ENCODE results near the gene PDZD4.

PDZD4 gene

DNA sequence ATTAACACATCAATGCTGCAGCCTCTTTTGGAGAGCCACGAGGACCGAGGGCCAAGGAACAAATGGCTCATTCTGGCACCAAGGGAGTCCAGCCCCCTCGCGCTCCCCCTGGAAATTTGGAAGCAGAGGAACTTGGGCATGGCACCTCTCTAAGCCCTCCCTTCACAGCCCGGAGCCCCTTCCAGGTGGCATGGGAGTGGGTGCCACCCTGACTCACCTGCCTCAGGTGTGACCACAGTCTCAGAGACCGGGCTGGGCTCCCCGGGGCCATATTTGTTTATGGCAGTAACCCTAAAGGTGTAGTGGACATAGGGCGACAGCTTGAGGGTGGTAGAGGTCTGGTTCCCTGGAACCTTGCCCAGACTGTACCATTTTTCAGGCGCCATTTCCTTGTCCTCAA lies 36.8 kb upstream of the PDZD4 start:
- no peak for DNase-seq (ENCODE audit: low spot score)

DNA sequence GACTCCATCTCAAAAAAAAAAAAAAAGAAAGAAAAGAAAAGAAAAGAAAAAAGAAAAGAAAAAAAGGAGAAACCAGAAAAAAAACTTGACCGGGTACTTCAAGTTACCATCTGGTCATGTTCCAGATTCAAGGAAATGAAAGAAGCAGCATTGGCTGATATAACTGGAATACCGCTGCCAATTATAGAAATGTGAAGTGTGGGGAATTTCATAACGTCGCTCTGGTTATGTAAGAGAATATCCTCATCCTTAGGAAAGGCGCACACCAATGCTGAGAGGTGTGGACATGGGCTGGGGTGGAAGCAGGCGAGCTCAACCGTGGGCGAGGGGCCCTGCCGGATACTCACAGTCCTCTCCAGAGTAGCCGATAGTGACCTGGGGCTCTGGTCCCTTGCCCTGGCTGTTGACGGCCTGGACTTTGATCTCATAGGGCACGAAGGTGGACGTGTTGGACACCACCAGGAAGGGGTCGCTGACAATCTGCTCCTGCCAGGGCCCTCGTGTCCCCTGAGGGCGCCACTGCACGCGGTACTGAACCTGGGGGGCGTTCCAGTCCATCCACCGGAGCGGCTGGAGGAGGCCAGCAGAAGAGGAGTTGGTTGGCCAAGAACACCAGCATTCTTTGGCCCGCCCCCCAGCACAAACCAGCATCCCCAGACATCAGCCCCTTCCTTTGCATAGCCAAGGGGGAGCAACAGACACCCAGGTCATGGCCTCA lies 36.1 kb upstream of the PDZD4 start:
- no peak for DNase-seq (ENCODE audit: low spot score)

DNA sequence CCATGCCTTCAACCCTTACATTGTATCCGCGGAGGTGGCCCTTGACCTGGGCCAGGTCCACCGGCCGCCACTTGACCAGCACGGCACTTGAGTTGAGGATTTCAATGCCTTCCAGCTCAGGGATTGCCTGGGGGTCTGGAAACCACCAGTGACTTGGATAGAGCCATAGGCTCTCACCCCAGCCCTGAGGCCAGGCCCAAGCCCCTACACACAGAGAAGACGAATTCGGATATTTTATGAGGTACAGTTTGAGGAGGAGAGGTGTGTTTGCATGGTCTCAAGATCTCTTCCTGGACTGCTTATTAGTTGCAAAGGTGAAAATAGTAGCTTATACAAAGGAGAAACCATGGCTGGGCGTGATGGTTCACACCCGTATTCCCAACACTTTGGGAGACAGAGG lies 35.3 kb upstream of the PDZD4 start:
- DNase-seq (ENCODE audit: low spot score), result no peak

DNA sequence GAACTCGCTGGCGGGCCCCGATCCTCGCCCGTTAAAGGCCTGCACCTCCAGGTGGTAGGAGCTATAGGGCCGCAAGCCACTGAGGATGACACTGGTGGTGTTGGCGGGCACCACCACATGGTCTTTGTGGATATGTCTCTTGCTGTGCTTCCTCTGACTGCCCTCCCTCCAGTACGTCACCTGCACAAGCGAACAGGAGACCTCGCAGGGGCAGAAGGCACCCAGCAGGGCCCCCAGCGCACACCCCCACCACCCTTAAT lies 34.9 kb upstream of the PDZD4 start:
- no peak for DNase-seq (ENCODE audit: low spot score)

DNA sequence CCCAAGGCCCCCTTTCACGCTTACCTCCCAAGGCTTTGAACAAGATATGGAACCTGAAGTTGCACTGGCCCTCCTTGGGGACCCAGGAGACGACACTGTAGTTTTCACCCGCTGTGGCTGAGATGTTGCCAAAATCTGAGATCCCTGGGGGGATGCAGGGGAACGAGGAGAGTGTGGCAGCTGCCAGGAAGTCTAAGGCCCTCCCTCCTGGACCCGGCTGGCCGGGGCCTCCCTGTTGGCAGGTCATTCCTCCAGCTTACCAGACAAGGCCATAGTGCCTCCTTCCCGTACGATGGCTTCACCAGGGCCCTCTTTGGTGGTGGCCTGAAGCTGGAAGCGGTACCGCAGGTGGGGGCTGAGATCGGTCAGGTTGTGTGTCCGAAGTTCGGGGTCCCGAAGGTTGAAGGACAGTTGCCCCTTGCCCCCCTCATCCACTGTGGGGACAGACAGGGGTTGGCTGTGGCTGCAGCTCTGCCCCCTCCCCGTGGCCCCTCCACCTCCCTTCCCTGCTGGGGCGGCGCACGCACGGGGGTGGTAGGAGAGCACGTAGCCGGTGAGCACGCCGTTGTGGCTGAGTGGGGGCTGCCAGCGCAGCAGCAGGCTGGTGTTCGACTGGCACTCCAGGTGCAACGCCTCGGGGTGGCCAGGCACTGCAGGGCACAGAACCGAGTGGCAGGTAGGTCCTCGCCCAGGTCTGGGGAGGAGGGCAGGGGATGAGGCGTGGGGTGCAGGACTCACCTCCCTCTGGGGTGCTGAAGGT lies 34.4 kb upstream of the PDZD4 start:
- DNase-seq (ENCODE audit: low spot score), result no peak

DNA sequence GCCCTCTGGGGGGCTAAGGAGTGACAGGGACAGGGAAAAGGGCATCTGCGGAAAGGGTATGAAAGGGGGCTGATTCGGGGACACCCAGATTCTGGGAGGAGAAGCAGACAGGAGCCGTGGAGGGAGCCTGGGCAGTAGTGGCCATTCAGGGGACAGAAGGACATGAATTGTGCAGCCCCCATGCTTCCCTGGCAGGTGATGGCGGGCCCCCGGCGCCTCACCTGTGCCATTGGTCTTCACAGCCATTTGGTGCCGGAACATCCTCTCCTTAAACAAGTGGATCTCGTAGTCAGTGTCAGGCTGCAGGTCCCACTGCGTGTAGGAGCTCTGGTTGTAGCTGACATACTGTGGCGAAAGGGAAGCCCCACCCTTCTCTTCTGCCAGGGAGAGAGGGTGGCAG lies 33.8 kb upstream of the PDZD4 start:
- no peak for DNase-seq (ENCODE audit: low spot score)

DNA sequence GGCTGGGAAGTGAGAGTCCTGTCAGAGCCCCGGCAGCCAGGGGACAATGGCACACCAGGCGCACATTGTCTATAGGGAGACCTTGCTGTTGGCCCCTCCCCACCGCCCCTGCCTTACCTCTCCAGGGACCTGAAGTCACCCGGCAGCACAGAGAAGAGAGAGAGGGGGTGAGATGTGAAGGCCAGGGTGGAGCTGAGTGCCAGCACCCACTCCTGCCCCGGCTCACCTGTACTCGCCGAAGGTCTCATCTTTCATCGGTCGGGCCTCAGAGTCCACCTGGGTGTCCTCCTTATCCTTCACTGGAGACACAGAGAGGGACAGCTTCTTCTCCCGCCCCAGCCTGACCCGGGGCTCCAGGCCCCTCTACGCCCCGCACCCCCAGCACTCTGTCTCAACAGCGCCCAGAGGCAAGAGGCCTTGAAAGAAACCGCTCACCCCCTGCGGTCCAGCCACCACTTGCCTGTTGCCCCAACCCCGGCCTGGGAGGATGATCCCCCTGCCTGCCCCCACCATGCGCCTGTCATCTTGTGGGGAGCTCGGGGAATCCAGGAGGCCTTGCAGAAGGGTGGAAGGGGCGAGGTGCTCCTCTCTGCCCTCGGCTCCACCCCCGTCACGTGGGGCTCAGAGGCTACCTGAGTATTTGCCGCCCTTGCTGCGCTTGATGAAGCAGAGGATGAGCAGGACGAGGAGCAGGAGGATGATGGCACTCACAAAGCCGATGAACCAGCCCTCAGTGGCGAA lies 33.1 kb upstream of the PDZD4 start:
- no peak for DNase-seq (ENCODE audit: low spot score)

DNA sequence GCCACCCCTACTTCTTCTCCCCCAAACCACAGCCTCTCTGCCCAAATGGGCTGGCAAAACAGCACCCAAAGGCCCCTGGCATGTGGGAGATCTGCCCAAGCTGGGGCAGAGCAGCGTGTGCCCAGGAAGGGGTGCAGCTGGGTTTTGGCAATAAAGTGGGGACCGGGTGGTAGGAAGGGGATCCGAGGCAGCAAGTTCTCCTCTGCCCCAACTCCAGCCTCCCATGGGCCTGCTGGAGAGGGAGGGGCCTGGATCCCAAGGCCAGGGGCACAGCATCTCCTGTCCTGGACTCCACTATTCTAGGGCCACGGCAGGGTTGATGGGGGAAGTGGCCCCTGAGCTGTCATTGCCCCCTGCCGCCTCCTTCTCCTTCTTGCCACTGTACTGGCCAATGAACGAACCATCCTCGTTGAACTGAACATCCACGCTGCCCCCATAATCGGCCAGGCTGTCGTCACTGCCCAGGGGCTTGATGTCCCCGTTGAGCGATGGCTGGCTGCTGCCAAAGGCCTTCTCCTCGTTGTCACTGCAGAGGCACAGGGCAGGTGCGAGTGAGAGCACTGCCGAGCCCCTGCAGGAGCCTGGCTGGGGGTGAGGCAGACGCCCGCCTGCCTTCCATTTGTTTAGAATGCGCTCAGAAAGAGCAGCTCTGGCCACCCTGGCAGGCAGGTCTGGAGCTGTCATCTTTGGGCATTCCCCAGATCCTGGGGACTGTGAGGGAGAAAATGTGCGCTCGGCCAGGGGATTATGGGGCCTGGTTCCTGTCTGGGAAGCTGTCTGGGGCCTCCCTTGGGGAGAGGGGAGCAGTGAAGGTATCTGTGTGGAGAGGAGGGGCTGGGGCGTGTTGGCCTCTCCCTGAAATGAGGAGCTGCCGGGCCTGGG lies 32.3 kb upstream of the PDZD4 start:
- no peak for DNase-seq (ENCODE audit: low spot score)

DNA sequence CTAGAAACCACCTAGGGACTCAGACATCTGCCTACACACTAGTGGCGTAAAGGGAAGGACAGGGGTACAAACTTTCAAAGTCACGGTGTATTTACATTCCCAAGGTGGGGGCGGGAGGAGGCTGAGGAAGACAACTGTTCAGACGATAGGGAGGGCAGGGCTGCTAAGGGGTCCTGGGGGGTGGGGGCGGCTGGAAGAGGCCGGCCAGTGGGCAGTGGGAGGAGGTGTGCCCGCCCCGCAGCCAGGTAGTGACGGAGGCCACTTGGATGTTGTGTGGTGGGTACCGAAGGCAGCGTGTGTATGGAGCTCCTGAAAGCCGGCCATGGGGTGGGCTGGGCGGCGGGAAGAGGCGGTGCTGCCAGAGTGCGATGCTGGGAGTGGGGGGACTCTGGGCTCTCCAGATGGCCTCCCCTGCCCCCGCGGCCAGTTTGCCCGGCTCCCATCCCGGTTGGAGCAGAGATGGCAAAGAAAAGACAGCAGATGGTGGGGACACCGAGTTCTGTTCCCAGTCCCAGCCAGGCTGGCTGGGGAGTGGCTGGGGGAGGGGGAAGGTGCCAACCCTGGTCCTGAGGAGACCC lies 31.5 kb upstream of the PDZD4 start:
- no peak for DNase-seq (ENCODE audit: low spot score)

DNA sequence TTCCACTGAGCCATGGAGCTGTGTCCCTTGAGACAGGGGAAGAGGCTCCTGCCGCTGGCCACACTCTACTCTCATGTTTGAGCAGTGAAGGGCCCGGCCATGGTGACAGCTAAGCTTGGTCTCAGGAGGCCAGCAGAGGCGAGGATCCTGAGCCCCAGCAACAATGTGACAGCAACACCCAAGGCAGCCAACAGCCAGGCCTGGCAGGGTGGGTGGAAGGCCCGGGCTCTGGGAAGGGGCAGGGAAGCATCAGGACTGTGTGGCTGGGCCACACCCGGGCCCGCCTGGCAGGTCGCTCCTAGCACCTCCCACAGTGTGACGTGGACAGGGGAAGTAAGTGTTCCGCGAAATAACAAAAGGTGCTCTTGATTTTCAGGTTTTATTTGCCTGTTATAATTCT lies 30.8 kb upstream of the PDZD4 start:
- no peak for DNase-seq (ENCODE audit: low spot score)

DNA sequence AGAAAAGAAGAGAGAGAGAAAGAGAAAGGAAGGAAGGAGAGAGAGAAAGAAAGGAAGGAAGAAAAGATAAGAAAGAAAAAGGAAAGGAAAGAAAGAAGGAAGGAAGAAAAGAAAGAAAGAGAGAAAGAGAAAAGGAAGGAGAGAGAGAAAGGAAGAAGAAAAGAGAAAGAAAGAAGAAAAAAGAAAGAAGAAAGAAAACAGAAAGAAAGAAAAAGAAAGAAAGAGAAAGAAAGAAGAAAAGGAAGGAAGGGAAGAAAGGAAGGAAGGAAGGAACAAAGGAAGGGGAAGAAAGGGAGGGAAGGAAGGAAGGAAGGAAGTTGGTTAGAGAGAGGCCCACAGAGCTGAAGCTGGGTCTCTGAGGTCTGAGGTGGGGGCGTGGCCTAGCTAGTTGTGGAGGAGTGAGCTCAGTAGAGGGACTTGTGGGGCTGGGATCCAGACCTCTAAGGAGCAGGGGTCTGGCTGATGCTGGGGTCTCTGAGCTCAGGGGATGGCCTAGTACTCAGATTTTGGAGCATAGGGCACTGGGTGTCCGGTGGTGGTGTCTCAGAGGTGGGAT lies 27.1 kb upstream of the PDZD4 start:
- DNase-seq (ENCODE audit: low spot score), result no peak

DNA sequence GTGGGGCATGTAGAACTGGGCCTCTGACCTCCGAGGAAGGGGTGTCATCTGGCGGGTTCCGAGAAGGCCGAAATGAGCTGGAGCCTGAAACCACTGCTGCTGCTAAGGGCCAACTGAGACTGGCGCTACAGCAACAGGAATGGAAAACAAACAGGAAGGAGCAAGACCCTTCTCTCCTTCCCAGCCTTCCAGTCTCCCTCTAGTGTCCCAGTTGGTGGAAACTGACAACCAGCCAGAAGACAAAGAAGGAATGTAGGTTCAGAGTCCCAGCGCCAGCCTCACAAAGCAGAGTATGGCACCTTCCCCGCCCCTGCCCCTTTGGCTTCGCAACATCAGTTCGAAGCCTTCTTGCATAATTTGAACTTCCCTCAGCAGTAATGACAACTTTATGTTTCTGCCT lies 24.4 kb upstream of the PDZD4 start:
- DNase-seq (ENCODE audit: low spot score), result no peak

DNA sequence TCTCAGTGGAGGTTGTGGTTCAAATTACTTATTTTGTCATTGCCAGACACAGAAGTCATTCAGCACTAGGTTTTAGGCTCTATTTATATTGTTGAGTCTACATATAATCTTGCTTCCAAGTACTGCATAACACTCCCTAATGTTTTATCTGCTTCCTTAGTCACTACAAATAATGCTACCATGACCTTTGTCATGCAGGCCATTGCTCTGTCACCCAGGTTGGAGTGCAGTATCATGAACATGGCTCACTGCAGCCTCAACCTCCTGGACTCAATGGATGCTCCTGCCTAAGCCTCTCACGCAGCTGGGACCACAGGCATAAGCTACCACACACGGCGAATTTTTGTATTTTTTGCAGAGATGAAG lies 23.5 kb upstream of the PDZD4 start:
- no peak for DNase-seq (ENCODE audit: low spot score)

DNA sequence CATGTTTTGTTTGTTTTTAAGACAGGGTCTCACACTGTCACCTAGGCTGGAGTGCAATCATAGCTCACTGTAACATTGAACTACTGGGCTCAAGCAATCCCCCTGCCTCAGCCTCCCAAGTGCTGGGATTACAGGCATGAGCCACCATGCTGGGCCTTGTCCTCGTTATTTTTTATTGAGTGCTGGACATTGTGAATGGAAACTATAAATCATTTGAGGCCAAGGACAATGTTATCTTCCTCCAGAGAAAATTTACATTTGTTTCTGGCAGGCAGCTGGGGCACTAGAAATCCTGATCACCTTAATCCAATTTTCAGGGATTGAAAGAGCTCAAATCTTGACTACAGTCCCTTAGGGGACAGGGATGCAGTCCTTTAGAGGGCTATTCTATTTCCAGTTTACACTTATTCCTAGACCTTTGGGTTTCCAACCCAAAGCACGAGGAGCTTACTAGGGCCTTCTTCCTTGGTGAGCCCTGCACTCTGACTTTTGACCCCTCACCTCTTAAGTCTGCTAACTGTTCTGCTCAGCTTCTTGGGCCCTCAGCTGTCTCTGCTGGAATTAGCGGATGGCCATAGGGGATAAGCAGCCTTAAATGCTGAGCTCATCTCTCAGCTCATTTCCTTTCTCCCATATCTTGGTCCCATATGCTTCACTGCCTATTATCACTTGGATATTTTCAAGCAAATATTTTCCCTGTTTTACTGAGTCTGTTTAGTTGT lies 23.0 kb upstream of the PDZD4 start:
- DNase-seq (ENCODE audit: low spot score), result no peak

DNA sequence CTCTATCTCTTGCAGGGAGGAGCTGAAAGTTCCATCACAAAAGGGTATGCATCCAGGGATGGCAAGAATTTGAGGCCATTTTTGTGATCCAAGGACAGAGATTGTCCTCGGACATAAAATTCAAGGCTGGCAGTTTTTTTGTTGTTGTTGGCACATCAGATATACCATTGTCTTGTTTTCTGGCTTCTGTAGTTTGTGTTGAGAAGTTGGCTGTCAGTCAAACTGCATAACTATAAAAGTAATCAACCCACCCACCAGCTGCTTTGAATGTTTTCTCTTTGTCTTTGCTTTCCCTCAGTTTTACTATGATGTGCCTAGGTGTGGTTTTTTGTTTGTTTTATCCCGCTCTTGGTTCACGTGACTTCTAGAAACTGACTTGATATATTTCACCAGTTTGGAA lies 21.6 kb upstream of the PDZD4 start:
- no peak for DNase-seq (ENCODE audit: low spot score)

DNA sequence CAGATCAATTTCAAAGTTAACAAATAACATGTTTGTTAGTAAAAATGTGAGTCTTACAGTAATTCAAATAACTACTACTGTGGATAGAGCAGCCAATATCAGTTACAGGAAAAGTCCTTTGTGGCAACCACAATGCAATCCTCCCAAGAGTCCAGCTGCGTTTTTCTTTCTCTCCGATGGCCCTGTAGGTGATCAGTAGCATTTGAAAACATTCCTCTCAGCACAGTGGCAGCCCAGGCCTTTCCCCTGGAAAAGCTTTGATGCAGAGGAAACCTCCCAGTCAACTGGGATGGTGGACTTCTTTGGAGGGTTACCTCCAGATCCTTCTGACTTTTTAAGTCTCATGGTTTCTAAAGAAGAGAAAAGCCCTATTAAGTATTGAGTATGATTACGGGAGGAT lies 18.0 kb upstream of the PDZD4 start:
- no peak for DNase-seq (ENCODE audit: low spot score)

DNA sequence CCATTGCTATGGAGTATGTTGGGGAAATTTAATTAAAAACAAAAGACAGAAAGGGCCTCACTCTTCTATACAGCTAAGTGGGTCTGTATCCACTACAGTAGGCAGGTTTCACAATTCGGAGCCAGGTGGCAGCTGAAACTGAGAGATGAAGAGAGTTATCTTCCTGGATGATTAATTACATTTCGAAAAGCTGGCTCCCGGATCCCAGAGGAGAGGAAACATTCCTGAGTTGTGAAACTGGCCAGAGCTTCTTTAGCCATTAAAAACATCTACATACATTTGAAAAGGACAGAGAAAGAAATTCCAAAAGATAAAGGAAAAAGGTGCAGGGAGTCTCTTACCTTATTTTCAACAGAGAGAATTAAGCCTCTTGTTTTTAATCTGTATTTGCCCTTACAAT lies 15.5 kb upstream of the PDZD4 start:
- DNase-seq (ENCODE audit: low spot score), result no peak

DNA sequence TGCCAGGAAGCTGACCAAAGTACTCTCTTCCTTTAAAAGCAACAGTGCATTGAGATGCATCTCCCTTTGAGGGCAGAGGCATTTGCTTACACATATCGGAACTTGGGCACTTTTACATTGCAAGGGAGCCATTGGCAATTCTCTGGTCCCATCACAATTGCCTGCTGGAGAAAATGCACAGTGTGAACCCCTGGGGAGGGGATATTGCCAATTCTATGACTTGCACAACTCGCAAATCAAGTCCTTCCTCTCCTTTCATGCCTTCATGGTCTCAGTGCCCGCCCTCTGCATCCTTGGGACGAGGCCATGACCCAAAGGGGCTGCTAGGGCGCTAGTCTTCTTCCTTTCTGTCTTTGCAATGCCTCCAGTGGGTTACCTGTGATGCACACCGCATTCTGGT lies 14.9 kb upstream of the PDZD4 start:
- no peak for DNase-seq (ENCODE audit: low spot score)

DNA sequence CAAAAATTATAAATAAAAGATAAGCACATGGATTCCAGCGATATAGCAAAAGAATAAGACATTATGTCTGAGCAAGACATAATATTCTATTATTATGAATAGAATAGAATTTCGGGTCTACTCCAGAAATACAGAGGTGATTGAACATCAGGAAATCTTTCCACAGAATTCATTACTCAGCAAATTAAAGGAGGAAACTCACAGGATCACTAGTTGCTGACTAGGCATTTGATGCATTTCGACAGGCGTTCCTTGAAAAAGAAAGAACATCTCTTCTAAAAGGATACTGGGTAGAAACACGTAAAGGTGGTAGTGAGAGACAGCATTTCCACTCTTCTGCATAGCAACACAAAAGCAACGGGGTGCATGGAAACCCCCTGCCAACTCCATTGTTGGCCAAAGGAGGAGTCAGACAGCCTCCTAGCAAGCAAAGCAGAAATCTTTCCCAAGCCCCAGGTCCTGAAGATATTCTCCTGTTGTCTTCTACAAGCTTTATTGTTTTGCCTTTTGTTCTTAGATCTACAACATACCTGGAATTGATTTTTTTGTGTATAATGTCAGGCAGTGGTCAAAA lies 14.3 kb upstream of the PDZD4 start:
- DNase-seq (ENCODE audit: low spot score), result no peak

DNA sequence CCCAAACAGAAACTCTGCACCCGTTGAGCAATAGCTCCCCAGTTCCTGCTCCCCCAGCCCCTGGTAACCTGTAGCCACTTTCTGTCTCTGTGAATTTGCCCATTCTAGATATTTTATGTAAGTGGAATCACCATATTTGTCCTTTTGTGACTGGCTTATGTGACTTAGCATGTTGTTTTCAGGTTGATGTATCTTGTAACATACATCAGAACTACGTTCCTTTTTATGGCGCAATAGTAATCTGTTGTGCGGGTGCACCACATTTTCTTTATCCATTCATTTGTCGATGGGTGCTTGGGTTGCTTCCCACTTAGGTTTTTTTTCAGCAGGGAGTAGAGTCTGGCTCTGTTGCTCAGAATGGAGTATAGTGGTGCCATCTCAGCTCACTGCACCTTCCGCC lies 6.6 kb upstream of the PDZD4 start:
- DNase-seq (ENCODE audit: low spot score), result no peak

DNA sequence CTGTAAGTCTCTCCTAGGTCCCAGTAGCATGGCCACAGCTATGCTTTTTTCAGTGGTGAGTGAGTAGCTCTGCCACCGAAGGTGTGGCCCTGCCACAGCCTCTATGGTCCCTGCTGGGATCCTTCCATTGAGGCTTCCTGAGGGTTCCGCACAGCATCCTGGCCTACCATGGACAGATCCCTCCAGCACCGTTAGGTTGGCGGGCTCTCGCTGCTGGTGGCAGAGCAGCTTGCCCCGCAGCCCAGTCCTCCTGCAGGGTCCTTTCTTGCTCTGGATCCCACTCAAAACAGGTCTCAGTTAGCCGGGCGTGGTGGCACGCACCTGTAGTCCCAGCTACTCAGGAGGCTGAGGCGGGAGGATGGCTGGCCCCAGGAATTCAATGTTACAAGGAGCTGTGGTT lies 2.4 kb upstream of the PDZD4 start:
- DNase-seq (ENCODE audit: low spot score), result no peak
